H9 (cell line): ENCODE results near the gene LIMS1. TPM values are rescaled to one million over a fixed set of nuclear protein-coding genes. Genes with fewer than 3 reads are reported as not detected.

Source experiments
- DNase-seq: peaks from one replicate; pipeline ENCODE4 v3.0.0-alpha.2; 2017
- H2AFZ ChIP-seq: one replicate; pipeline ENCODE4 v1.6.1; 2013; ENCODE audit warnings: mild to moderate bottlenecking, low read length, control low read depth, moderate library complexity
- H2AK5ac ChIP-seq: 2 replicates; pipeline ENCODE4 v1.6.1; 2013; ENCODE audit warnings: low read length, control low read depth, mixed read lengths; ENCODE audit not compliant: insufficient read length
- H2BK120ac ChIP-seq: one replicate; pipeline ENCODE4 v1.6.1; 2013; ENCODE audit warnings: low read depth, mild to moderate bottlenecking, low read length, control low read depth, inconsistent platforms; ENCODE audit not compliant: poor library complexity, severe bottlenecking
- H2BK12ac ChIP-seq: 2 replicates; pipeline ENCODE4 v1.6.1; 2013; ENCODE audit warnings: low read length, control low read depth, mixed read lengths, low read depth; ENCODE audit not compliant: insufficient read length
- H2BK15ac ChIP-seq: 2 replicates; pipeline ENCODE4 v1.6.1; 2013; ENCODE audit warnings: low read depth, low read length, control low read depth
- H2BK20ac ChIP-seq: one replicate; pipeline ENCODE4 v1.6.1; 2013; ENCODE audit warnings: low read depth, mild to moderate bottlenecking, low read length, control low read depth, inconsistent platforms; ENCODE audit not compliant: poor library complexity, severe bottlenecking
- H2BK5ac ChIP-seq: 2 replicates; pipeline ENCODE4 v1.6.1; 2013; ENCODE audit warnings: low read length, control low read depth, mixed read lengths; ENCODE audit not compliant: insufficient read length
- H3K14ac ChIP-seq: 2 replicates; pipeline ENCODE4 v1.6.1; 2013; ENCODE audit warnings: low read length, control low read depth; ENCODE audit not compliant: insufficient read depth
- H3K18ac ChIP-seq: 2 replicates; pipeline ENCODE4 v1.6.1; 2013; ENCODE audit warnings: low read depth, mild to moderate bottlenecking, mixed read lengths, low read length, control low read depth; ENCODE audit not compliant: insufficient read length
- H3K23ac ChIP-seq: 2 replicates; pipeline ENCODE4 v1.6.1; 2013; ENCODE audit warnings: low read length, control low read depth, mixed read lengths, low read depth; ENCODE audit not compliant: insufficient read length
- H3K23me2 ChIP-seq: 2 replicates; pipeline ENCODE4 v1.6.1; 2013; ENCODE audit warnings: low read depth, mild to moderate bottlenecking, mixed read lengths, low read length, control low read depth; ENCODE audit not compliant: insufficient read length, poor library complexity, severe bottlenecking
- H3K27ac ChIP-seq: 2 replicates; pipeline ENCODE4 v1.5.1; 2013; ENCODE audit warnings: low read length, control low read depth, mixed read lengths, low read depth; ENCODE audit not compliant: insufficient read length
- H3K27me3 ChIP-seq: 2 replicates; pipeline ENCODE4 v1.6.1; 2013; ENCODE audit warnings: low read length, control low read depth, inconsistent platforms; ENCODE audit not compliant: insufficient read depth
- H3K4ac ChIP-seq: 2 replicates; pipeline ENCODE4 v1.6.1; 2013; ENCODE audit warnings: low read depth, mild to moderate bottlenecking, control low read depth, inconsistent platforms, low read length, moderate library complexity
- H3K4me1 ChIP-seq: 2 replicates; pipeline ENCODE4 v1.6.1; 2013; ENCODE audit warnings: low read length, control low read depth, inconsistent platforms; ENCODE audit not compliant: insufficient read depth
- H3K4me2 ChIP-seq: 2 replicates; pipeline ENCODE4 v1.6.1; 2013; ENCODE audit warnings: low read length, control low read depth, mixed read lengths; ENCODE audit not compliant: insufficient read length, insufficient read depth
- H3K56ac ChIP-seq: 2 replicates; pipeline ENCODE4 v1.6.1; 2013; ENCODE audit warnings: low read depth, mild to moderate bottlenecking, mixed read lengths, low read length, control low read depth; ENCODE audit not compliant: insufficient read length
- H3K79me1 ChIP-seq: 2 replicates; pipeline ENCODE4 v1.6.1; 2013; ENCODE audit warnings: low read depth, mild to moderate bottlenecking, moderate library complexity, low read length, control low read depth, inconsistent platforms; ENCODE audit not compliant: insufficient read depth, poor library complexity, severe bottlenecking
- H3K79me2 ChIP-seq: 2 replicates; pipeline ENCODE4 v1.6.1; 2013; ENCODE audit warnings: low read length, control low read depth, inconsistent platforms; ENCODE audit not compliant: insufficient read depth
- H3K9ac ChIP-seq: 2 replicates; pipeline ENCODE4 v1.6.1; 2013; ENCODE audit warnings: low read length, control low read depth, mixed read lengths; ENCODE audit not compliant: insufficient read length; ENCODE audit errors: extremely low read depth
- H3K9me3 ChIP-seq: one replicate; pipeline ENCODE4 v1.6.1; 2013; ENCODE audit warnings: low read depth, low read length, inconsistent platforms; ENCODE audit not compliant: control insufficient read depth
- H3T11ph ChIP-seq: one replicate; pipeline ENCODE4 v1.6.1; 2013; ENCODE audit warnings: mild to moderate bottlenecking, low read length, control low read depth, inconsistent platforms
- H4K20me1 ChIP-seq: one replicate; pipeline ENCODE4 v1.6.1; 2013; ENCODE audit not compliant: control insufficient read depth, insufficient read length, insufficient read depth
- H4K5ac ChIP-seq: 2 replicates; pipeline ENCODE4 v1.6.1; 2013; ENCODE audit warnings: low read depth, mild to moderate bottlenecking, mixed read lengths, low read length, control low read depth; ENCODE audit not compliant: insufficient read length
- H4K8ac ChIP-seq: replicated peaks from 2 replicates; pipeline ENCODE4 v1.6.1; 2013; ENCODE audit warnings: low read length, control low read depth, mixed read lengths, low read depth; ENCODE audit not compliant: insufficient read length
- H4K91ac ChIP-seq: 2 replicates; pipeline ENCODE4 v1.6.1; 2013; ENCODE audit warnings: low read depth, mild to moderate bottlenecking, moderate library complexity, mixed read lengths, low read length, control low read depth; ENCODE audit not compliant: insufficient read length
- H3K27ac Mint-ChIP-seq, 3 experiments: 2 replicates in 2 of 3; 3 replicates in 1 of 3; pipeline ENCODE4 v1.8.0; 2020 to 2021; ENCODE audit warnings: mixed read lengths in 3 of 3, mild to moderate bottlenecking in 1 of 3, moderate library complexity in 1 of 3
- H3K27me3 Mint-ChIP-seq: 2 replicates; pipeline ENCODE4 v1.8.0; 2021; ENCODE audit warnings: low read depth, mild to moderate bottlenecking, moderate library complexity, mixed read lengths
- H3K36me3 Mint-ChIP-seq, 3 experiments: 2 replicates in 2 of 3; 3 replicates in 1 of 3; pipeline ENCODE4 v1.8.0; 2020 to 2021; ENCODE audit warnings: low read depth in 3 of 3, mixed read lengths in 3 of 3; ENCODE audit not compliant: insufficient read depth in 1 of 3
- H3K4me1 Mint-ChIP-seq, 2 experiments: 2 replicates each; pipeline ENCODE4 v1.8.0; 2020; ENCODE audit warnings: mixed read lengths in 2 of 2
- H3K4me3 Mint-ChIP-seq, 2 experiments: 2 replicates in 1 of 2; 3 replicates in 1 of 2; pipeline ENCODE4 v1.8.0; 2020 to 2021; ENCODE audit warnings: mild to moderate bottlenecking in 2 of 2, mixed read lengths in 2 of 2, moderate library complexity in 1 of 2
- H3K9me3 Mint-ChIP-seq, 2 experiments: 2 replicates in 1 of 2; 3 replicates in 1 of 2; pipeline ENCODE4 v1.8.0; 2020; ENCODE audit warnings: mild to moderate bottlenecking in 2 of 2, mixed read lengths in 2 of 2, moderate library complexity in 1 of 2
- WGBS: extraction: QIAGEN DNeasy Blood & Tissue Kit; methylation state at CpG from one replicate; pipeline ENCODE4 v1.1.7; 2013; ENCODE audit warnings: missing lambda C conversion rate, low lambda C conversion rate, mixed read lengths; ENCODE audit not compliant: insufficient read length; ENCODE audit errors: extremely low coverage; 5-methylcytosine and 5-hydroxymethylcytosine counted together
- total RNA-seq: library from RNA; stranded (reverse); gene quantifications from 2 replicates; pipeline ENCODE4 v1.2.1, GENCODE V29; 2021
- TF ChIP-seq, protein P1 (sequence below): fragments of 200-600 bp; sonication (generic); conservative IDR thresholded peaks from 3 replicates; pipeline ENCODE4 v1.8.0; 2021; ENCODE audit warnings: antibody characterized with exemption, mild to moderate bottlenecking

The LIMS1 gene
- total RNA-seq, 1 experiment from 2014 or later: 37.7 TPM

DNA sequence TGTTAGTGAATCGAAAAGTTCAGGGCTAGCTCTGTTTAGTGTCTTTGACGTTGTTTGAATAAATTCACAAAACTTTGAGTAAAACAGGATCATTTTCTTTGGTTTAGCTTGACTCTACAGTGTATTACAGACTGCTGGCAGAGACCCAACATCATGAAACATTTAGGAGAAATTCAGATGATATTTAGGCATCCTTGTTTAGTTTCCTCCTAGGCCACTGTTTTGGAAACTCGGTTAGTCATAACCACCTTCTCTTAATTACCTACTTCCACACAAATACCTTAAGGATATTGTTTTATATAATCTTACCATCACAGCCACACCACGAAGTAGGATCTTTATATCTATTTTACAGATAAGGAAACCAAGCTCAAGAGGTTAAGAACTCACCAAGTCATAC is 7.8 kb downstream of the LIMS1 start:
- peaks cover 5% of the 10 kb centered on the region for H3K79me1 ChIP-seq
- H4K5ac ChIP-seq: no peak overlapping the region
- TF ChIP-seq, protein P1, sequence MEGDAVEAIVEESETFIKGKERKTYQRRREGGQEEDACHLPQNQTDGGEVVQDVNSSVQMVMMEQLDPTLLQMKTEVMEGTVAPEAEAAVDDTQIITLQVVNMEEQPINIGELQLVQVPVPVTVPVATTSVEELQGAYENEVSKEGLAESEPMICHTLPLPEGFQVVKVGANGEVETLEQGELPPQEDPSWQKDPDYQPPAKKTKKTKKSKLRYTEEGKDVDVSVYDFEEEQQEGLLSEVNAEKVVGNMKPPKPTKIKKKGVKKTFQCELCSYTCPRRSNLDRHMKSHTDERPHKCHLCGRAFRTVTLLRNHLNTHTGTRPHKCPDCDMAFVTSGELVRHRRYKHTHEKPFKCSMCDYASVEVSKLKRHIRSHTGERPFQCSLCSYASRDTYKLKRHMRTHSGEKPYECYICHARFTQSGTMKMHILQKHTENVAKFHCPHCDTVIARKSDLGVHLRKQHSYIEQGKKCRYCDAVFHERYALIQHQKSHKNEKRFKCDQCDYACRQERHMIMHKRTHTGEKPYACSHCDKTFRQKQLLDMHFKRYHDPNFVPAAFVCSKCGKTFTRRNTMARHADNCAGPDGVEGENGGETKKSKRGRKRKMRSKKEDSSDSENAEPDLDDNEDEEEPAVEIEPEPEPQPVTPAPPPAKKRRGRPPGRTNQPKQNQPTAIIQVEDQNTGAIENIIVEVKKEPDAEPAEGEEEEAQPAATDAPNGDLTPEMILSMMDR: no peak
- H3K56ac ChIP-seq: no peak overlapping the region
- no peaks in the 10 kb centered on the region for H4K20me1 ChIP-seq
- DNase-seq: no peak
- H2BK12ac ChIP-seq: no peak overlapping the region
- H3K27ac ChIP-seq: no peak overlapping the region
- peaks cover 6% of the 10 kb centered on the region; the same call in 1 of the 2 replicates for H3K79me2 ChIP-seq
- Mint-ChIP-seq H3K4me3 (no peak overlapping the region), H3K9me3 (peaks cover 5 to 6% of the 10 kb centered on the region in 2 experiments; a peak in 4 of 5 replicates), H3K36me3 (peaks cover 12 to 20% (median 12%) of the 10 kb centered on the region in 3 experiments; a peak in 5 of 7 replicates), H3K27me3 (no peaks in the 10 kb centered on the region), H3K4me1 (peaks cover 11 to 14% of the 10 kb centered on the region in 2 experiments), H3K27ac (no peak overlapping the region)
- H3K27me3 ChIP-seq: no peaks in the 10 kb centered on the region; the same call in 1 of the 2 replicates
- no peaks in the 10 kb centered on the region for H3K23me2 ChIP-seq
- no peak overlapping the region for H2AFZ ChIP-seq
- no peak overlapping the region for H2BK5ac ChIP-seq
- H3K4me1 ChIP-seq: no peaks in the 10 kb centered on the region
- no peak overlapping the region for H2AK5ac ChIP-seq
- no peak overlapping the region for H2BK20ac ChIP-seq
- H3K9me3 ChIP-seq: no peaks in the 10 kb centered on the region
- H3K14ac ChIP-seq: no peak overlapping the region
- no peak overlapping the region for H4K91ac ChIP-seq
- no CpG with 5 or more reads among the region's 4 CpGs for WGBS
- no peak overlapping the region for H3K4ac ChIP-seq
- no peak overlapping the region for H4K8ac ChIP-seq
- H3K9ac ChIP-seq: no peak overlapping the region
- no peak overlapping the region for H3K23ac ChIP-seq
- no peak overlapping the region for H3T11ph ChIP-seq
- H2BK120ac ChIP-seq: no peak overlapping the region
- H2BK15ac ChIP-seq: no peak overlapping the region
- H3K18ac ChIP-seq: no peak overlapping the region
- no peak overlapping the region for H3K4me2 ChIP-seq
